Neural cell (in vitro differentiated cells): Measurements from ENCODE around the gene EID2B.

ENCODE experiments used
- CTCF ChIP-seq: fragments of 450-650 bp; IDR thresholded peaks from 2 replicates; pipeline ENCODE4 v1.5.1; 2014; ENCODE audit warnings: antibody characterized with exemption, mild to moderate bottlenecking, moderate library complexity; ENCODE audit not compliant: poor library complexity, severe bottlenecking
- EP300 ChIP-seq: fragments of 450-650 bp; conservative IDR thresholded peaks from 2 replicates; pipeline ENCODE4 v1.6.1; 2014; ENCODE audit warnings: antibody characterized with exemption, mild to moderate bottlenecking, moderate library complexity; ENCODE audit not compliant: poor library complexity, severe bottlenecking
- EZH2 ChIP-seq: fragments of 200-600, 300-800 bp; shearing (Covaris generic), sonication (generic); IDR thresholded peaks from 2 replicates; pipeline ENCODE4 v1.6.1; 2014; ENCODE audit warnings: antibody characterized with exemption, low read length, borderline replicate concordance, mild to moderate bottlenecking; ENCODE audit not compliant: insufficient read depth, poor library complexity, severe bottlenecking
- MXI1 ChIP-seq: fragments of 450-650 bp; conservative IDR thresholded peaks from 2 replicates; pipeline ENCODE4 v1.6.1; 2014; ENCODE audit warnings: antibody characterized with exemption, mild to moderate bottlenecking; ENCODE audit not compliant: poor library complexity, severe bottlenecking
- POLR2AphosphoS5 ChIP-seq: IDR thresholded peaks from 2 replicates; pipeline ENCODE4 v1.6.1; 2012
- RAD21 ChIP-seq: fragments of 450-650 bp; conservative IDR thresholded peaks from 2 replicates; pipeline ENCODE4 v1.6.1; 2014; ENCODE audit warnings: antibody characterized with exemption, mild to moderate bottlenecking, moderate library complexity
- REST ChIP-seq: IDR thresholded peaks from 2 replicates; pipeline ENCODE4 v1.6.1; 2012; ENCODE audit warnings: borderline replicate concordance
- SMC3 ChIP-seq: fragments of 450-650 bp; conservative IDR thresholded peaks from 2 replicates; pipeline ENCODE4 v1.6.1; 2014; ENCODE audit warnings: antibody characterized with exemption, mild to moderate bottlenecking, moderate library complexity; ENCODE audit not compliant: poor library complexity
- TAF1 ChIP-seq: IDR thresholded peaks from 2 replicates; pipeline ENCODE4 v1.6.1; 2012; ENCODE audit warnings: low read depth

GRCh38 chr19:39520541-39521484 lies 11.8 kb downstream of the EID2B start:
- TF ChIP-seq RAD21: no peak
- no peak for TF ChIP-seq CTCF
- TF ChIP-seq EP300: no peak
- no peak for TF ChIP-seq POLR2AphosphoS5
- no peak for TF ChIP-seq TAF1
- TF ChIP-seq EZH2: no peak
- TF ChIP-seq MXI1: no peak
- TF ChIP-seq SMC3: no peak
- no peak for TF ChIP-seq REST
